Thyroid gland (tissue), 4 donors: ENCODE data around the gene SLAMF6.

Source experiments
- POLR2A ChIP-seq, 2 donors: fragments of 450-650 bp; IDR thresholded peaks; one replicate each; pipeline ENCODE4 v1.6.1; 2017; ENCODE audit warnings: antibody characterized with exemption in 2 of 2, mild to moderate bottlenecking in 2 of 2, moderate library complexity in 1 of 2
- TF ChIP-seq, protein P1 (sequence below), 6 experiments: fragments of 200-600 bp in 3 of 6; fragments of 450-650 bp in 3 of 6; sonication (generic) in 3 of 6; IDR thresholded peaks; one replicate each; pipeline ENCODE4 v1.5.1; 2016 to 2019; ENCODE audit warnings: antibody characterized with exemption in 6 of 6, mild to moderate bottlenecking in 2 of 6, inconsistent platforms in 1 of 6, moderate library complexity in 1 of 6

DNA sequence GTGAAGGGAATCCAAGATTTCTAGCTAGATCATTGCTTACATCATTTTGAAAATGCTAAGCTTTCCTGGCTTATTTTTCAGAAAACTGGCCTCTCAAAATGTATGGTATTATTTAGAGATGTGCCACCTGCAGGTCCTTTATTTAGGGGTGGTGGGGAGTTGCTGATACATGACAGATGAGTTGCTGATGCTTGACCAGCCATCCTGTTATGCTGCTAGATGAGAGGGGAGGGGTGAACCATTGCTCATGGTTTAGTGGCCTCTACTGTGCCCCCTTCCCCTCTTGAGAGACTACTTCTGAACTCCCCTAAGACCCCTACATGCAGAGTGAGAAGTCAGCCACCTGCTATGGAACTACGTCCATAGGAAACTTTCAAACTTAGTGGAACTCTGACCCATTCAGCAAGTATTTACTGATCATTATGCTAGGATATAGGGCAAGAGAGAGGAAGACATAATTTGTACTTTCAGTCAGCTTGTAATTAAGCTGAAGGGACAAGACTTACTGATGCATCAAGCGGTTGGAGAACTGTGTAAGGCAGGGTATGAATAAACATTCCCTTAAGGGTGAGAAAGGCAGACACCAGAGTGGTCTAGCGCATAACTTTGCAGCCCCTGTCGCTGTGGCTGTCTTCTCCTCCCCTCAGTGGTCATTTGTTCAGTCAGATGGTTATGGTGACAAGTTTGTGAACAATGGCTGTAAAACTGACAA lies 34.6 kb downstream of the SLAMF6 start:
- TF ChIP-seq, protein P1, sequence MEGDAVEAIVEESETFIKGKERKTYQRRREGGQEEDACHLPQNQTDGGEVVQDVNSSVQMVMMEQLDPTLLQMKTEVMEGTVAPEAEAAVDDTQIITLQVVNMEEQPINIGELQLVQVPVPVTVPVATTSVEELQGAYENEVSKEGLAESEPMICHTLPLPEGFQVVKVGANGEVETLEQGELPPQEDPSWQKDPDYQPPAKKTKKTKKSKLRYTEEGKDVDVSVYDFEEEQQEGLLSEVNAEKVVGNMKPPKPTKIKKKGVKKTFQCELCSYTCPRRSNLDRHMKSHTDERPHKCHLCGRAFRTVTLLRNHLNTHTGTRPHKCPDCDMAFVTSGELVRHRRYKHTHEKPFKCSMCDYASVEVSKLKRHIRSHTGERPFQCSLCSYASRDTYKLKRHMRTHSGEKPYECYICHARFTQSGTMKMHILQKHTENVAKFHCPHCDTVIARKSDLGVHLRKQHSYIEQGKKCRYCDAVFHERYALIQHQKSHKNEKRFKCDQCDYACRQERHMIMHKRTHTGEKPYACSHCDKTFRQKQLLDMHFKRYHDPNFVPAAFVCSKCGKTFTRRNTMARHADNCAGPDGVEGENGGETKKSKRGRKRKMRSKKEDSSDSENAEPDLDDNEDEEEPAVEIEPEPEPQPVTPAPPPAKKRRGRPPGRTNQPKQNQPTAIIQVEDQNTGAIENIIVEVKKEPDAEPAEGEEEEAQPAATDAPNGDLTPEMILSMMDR (IDR thresholded peaks at IDR 0.05) = no peak
- TF ChIP-seq POLR2A (IDR thresholded peaks at IDR 0.05) = no peak
